Left ventricle myocardium superior (tissue), 1 donor: Measurements from ENCODE around the gene TNK2. TPM values are rescaled to one million over a fixed set of nuclear protein-coding genes. Genes with fewer than 3 reads are reported as not detected.
"Not testable (repeated sequence)": the region's sequence is repeated elsewhere in the genome, so short reads cannot be mapped to it uniquely, and the experiment has no call there.

Source experiments
- ATAC-seq: fragments of 200-7000 bp; cut with Tn5 transposase; one replicate; pipeline ENCODE4 v1.9.1; 2020; ENCODE audit warnings: mild to moderate bottlenecking, moderate library complexity
- DNase-seq: peaks from one replicate; pipeline ENCODE4 v3.0.0-alpha.2; 2020
- intact Hi-C: fragments of 100-400 bp; cut with micrococcal nuclease; formaldehyde crosslinking; loops from one replicate; pipeline ENCODE4 v1.11.0; 2022
- total RNA-seq: library from RNA; stranded (reverse); fragmentation: NEBNext Ultra II Directional; extraction: Animal tissue kit (Norgen Biotek cat#: 25700); gene quantifications from one replicate; pipeline ENCODE4 v1.2.1, GENCODE V29; 2021
- donor health status: DM: no; HTN: yes; CAD: no; lungs with severe emphysema.

TNK2 gene
- total RNA-seq, 1 donor from 2014 or later, result 28.9 TPM

GRCh38 chr3:195929452-195929851 is 21.1 kb upstream of the TNK2 start:
- intact Hi-C loops, result no loop called here
- no peak for ATAC-seq

GRCh38 chr3:195921334-195921791 is 13.0 kb upstream of the TNK2 start:
- intact Hi-C loops, result no loop called here
- no peak for DNase-seq

More at GRCh38 chr3:195929452-195929851, 21.1 kb upstream of the TNK2 start:
- DNase-seq, result no peak

GRCh38 chr3:195918176-195918575 is 9.8 kb upstream of the TNK2 start:
- intact Hi-C loops, result no loop called here
- ATAC-seq (no peak), DNase-seq (no peak)

More at GRCh38 chr3:195921334-195921791, 13.0 kb upstream of the TNK2 start:
- no peak for ATAC-seq

- no peak for DNase-seq
- intact Hi-C loops, result no loop called here
- no peak for ATAC-seq
These were observed 8.6 kb upstream of the TNK2 start for GRCh38 chr3:195916991-195917390.

- ATAC-seq (no peak), DNase-seq (peak; percentile 16)
- intact Hi-C loops, result no loop called here
These were observed 7.9 kb upstream of the TNK2 start for GRCh38 chr3:195916291-195916690.

- intact Hi-C loops, result no loop called here
These were observed 6.5 kb upstream of the TNK2 start for GRCh38 chr3:195914648-195915473.

GRCh38 chr3:195914146-195914545 is 5.8 kb upstream of the TNK2 start:
- ATAC-seq, intact Hi-C loops: not testable (repeated sequence)
- DNase-seq, result peak; percentile 5

More at GRCh38 chr3:195914648-195915473, 6.5 kb upstream of the TNK2 start:
- peak; percentile 95 for DNase-seq
- ATAC-seq, result peak; percentile 92

GRCh38 chr3:195913382-195913781 is 5.0 kb upstream of the TNK2 start:
- intact Hi-C loops, result no loop called here
- ATAC-seq (no peak), DNase-seq (no peak)

GRCh38 chr3:195911946-195912270 is 3.6 kb upstream of the TNK2 start:
- DNase-seq (no peak), ATAC-seq (no peak)
- intact Hi-C loops, result no loop called here

- ATAC-seq (no peak), DNase-seq (no peak)
- intact Hi-C loops, result no loop called here
These were observed 2.9 kb upstream of the TNK2 start for GRCh38 chr3:195911041-195911945.

- intact Hi-C loops, result no loop called here
- no peak for ATAC-seq
- no peak for DNase-seq
These were observed 2.1 kb upstream of the TNK2 start for GRCh38 chr3:195910499-195910845.

GRCh38 chr3:195909644-195910498 is 1.5 kb upstream of the TNK2 start:
- intact Hi-C loops, result no loop called here
- DNase-seq (peak; percentile 91), ATAC-seq (peak; percentile 85)

- no peak for DNase-seq
These were observed 587 bp upstream of the TNK2 start for GRCh38 chr3:195908694-195909581.

GRCh38 chr3:195907684-195907933 is 742 bp downstream of the TNK2 start:
- DNase-seq (peak; percentile 65), ATAC-seq (no peak)
- intact Hi-C loops, result no loop called here

More at GRCh38 chr3:195908694-195909581, 587 bp upstream of the TNK2 start:
- intact Hi-C loops, result no loop called here
- ATAC-seq, result peak; percentile 21

- DNase-seq (peak; percentile 51), ATAC-seq (peak; percentile 5)
- intact Hi-C loops, result no loop called here
These were observed 1.3 kb downstream of the TNK2 start for GRCh38 chr3:195906865-195907683.

GRCh38 chr3:195905970-195906864 is 2.1 kb downstream of the TNK2 start:
- intact Hi-C loops, result no loop called here
- no peak for ATAC-seq
- DNase-seq, result no peak

- ATAC-seq (no peak), DNase-seq (no peak)
- intact Hi-C loops, result no loop called here
These were observed 4.0 kb downstream of the TNK2 start for GRCh38 chr3:195904368-195904767.
